B cell (primary cell): ENCODE measurements around the gene PYDC1. TPM values are rescaled to one million over a fixed set of nuclear protein-coding genes. Genes with fewer than 3 reads are reported as not detected.

ENCODE experiments used
- ATAC-seq: fragments of 200-7000 bp; cut with Tn5 transposase; one replicate; pipeline ENCODE4 v1.10.0; 2021; ENCODE audit warnings: low read depth, mild to moderate bottlenecking, moderate number of reproducible peaks, moderate library complexity
- CTCF ChIA-PET: fragments of 350-600 bp; sonication (Branson Sonifier 250); formaldehyde crosslinking; loops from one replicate; lab custom pipeline; 2021; ENCODE audit warnings: antibody characterized with exemption, inconsistent platforms; lab: Charles Lee
- POLR2A ChIA-PET: fragments of 350-600 bp; sonication (Branson Sonifier 250); formaldehyde crosslinking; loops from one replicate; lab custom pipeline; 2021; ENCODE audit warnings: antibody characterized with exemption; lab: Charles Lee
- DNase-seq: peaks from one replicate; pipeline ENCODE4 v3.0.0; 2013
- H2AFZ ChIP-seq: 2 replicates; pipeline ENCODE4 v1.6.1; 2012; ENCODE audit warnings: mild to moderate bottlenecking, low read depth, low read length; ENCODE audit not compliant: insufficient read depth, poor library complexity, severe bottlenecking
- H3K27ac ChIP-seq, 2 donors: 1 replicate in 1 of 2; 2 replicates in 1 of 2; pipeline ENCODE4 v1.5.1; 2012 to 2013; ENCODE audit warnings: low read length in 2 of 2, mild to moderate bottlenecking in 2 of 2, moderate library complexity in 1 of 2
- H3K27me3 ChIP-seq, 4 experiments: fragments of 200-600 bp in 1 of 4; sonication (generic) in 1 of 4; replicated peaks in 1 of 4; 1 replicate in 2 of 4; 2 replicates in 2 of 4; pipeline versions ENCODE4 v1.6.1 to v1.7.0; 2013 to 2016; ENCODE audit warnings: low read length in 3 of 4, mild to moderate bottlenecking in 2 of 4, mixed read lengths in 1 of 4, moderate library complexity in 1 of 4; ENCODE audit not compliant: insufficient read depth in 4 of 4, control insufficient read depth in 3 of 4; ENCODE audit errors: control extremely low read depth in 1 of 4
- H3K36me3 ChIP-seq, 2 experiments: replicated peaks in 1 of 2; 1 replicate in 1 of 2; 2 replicates in 1 of 2; pipeline versions ENCODE4 v1.6.1 to v1.7.1; 2013; ENCODE audit warnings: low read length in 1 of 2; ENCODE audit not compliant: insufficient read depth in 2 of 2, control insufficient read depth in 1 of 2; ENCODE audit errors: control extremely low read depth in 1 of 2, extremely low read depth in 1 of 2
- H3K4me1 ChIP-seq, 2 donors: fragments of 200-600 bp in 1 of 2; sonication (generic) in 1 of 2; 1 replicate in 1 of 2; 2 replicates in 1 of 2; pipeline versions ENCODE4 v1.5.1 to v1.6.1; 2013 to 2017; ENCODE audit warnings: low read length in 2 of 2; ENCODE audit not compliant: control insufficient read depth in 2 of 2, insufficient read depth in 2 of 2
- H3K4me2 ChIP-seq: replicated peaks from 2 replicates; pipeline ENCODE3; 2012; ENCODE audit warnings: mild to moderate bottlenecking, low read depth, low read length; ENCODE audit not compliant: poor library complexity, severe bottlenecking
- H3K4me3 ChIP-seq, 5 experiments: fragments of 200-600 bp in 1 of 5; sonication (generic) in 1 of 5; 1 replicate in 3 of 5; 2 replicates in 2 of 5; pipeline versions ENCODE4 v1.5.1 to v1.7.0; 2011 to 2016; ENCODE audit warnings: low read length in 4 of 5, mild to moderate bottlenecking in 4 of 5, low read depth in 2 of 5, control low read depth in 1 of 5, moderate library complexity in 1 of 5; ENCODE audit not compliant: insufficient read depth in 1 of 5; ENCODE audit errors: control extremely low read depth in 1 of 5, extremely low read depth in 1 of 5
- H3K79me2 ChIP-seq: fragments of 200-600 bp; sonication (generic); one replicate; pipeline ENCODE4 v1.6.0; 2016; ENCODE audit warnings: low read length; ENCODE audit not compliant: control insufficient read depth, insufficient read depth
- H3K9ac ChIP-seq: fragments of 200-600 bp; sonication (generic); 2 replicates; pipeline ENCODE4 v1.6.1; 2017; ENCODE audit warnings: mild to moderate bottlenecking, low read length, moderate library complexity
- H3K9me3 ChIP-seq, 3 donors: one replicate each; pipeline versions ENCODE4 v1.6.1 to v1.7.1; 2013; ENCODE audit warnings: low read length in 2 of 3; ENCODE audit not compliant: control insufficient read depth in 2 of 3, insufficient read depth in 1 of 3; ENCODE audit errors: control extremely low read depth in 1 of 3
- H4K20me1 ChIP-seq: 2 replicates; pipeline ENCODE4 v1.6.0; 2012; ENCODE audit warnings: mild to moderate bottlenecking, low read length; ENCODE audit not compliant: insufficient read depth, control insufficient read depth, poor library complexity, severe bottlenecking
- H3K27ac Mint-ChIP-seq: one replicate; pipeline ENCODE4 v1.8.0; 2021; ENCODE audit warnings: mixed read lengths
- H3K27me3 Mint-ChIP-seq: one replicate; pipeline ENCODE4 v1.8.0; 2021; ENCODE audit warnings: mixed read lengths
- H3K4me1 Mint-ChIP-seq: one replicate; pipeline ENCODE4 v1.8.0; 2021; ENCODE audit warnings: mixed read lengths
- H3K4me3 Mint-ChIP-seq: one replicate; pipeline ENCODE4 v1.8.0; 2021; ENCODE audit warnings: mixed read lengths
- H3K9me3 Mint-ChIP-seq: one replicate; pipeline ENCODE4 v1.8.0; 2022; ENCODE audit warnings: mixed read lengths; ENCODE audit not compliant: insufficient read depth
- EZH2 ChIP-seq: IDR thresholded peaks from 2 replicates; pipeline ENCODE4 v1.6.1; 2012; ENCODE audit warnings: borderline replicate concordance, low read depth, mild to moderate bottlenecking, moderate library complexity, low read length; ENCODE audit not compliant: insufficient read depth, poor library complexity, severe bottlenecking
- WGBS: methylation state at CpG from one replicate; pipeline ENCODE4 v1.1.5; 2013; ENCODE audit warnings: missing lambda C conversion rate; ENCODE audit not compliant: insufficient coverage; 5-methylcytosine and 5-hydroxymethylcytosine counted together
- intact Hi-C: fragments of 100-400 bp; cut with micrococcal nuclease; formaldehyde crosslinking; loops from one replicate; pipeline ENCODE4 v1.10.0; 2022
- polyA plus RNA-seq: library from polyadenylated mRNA; depleted of rRNA; stranded (reverse); fragments of >200 nt; gene quantifications from 2 replicates; pipeline ENCODE4 v1.2.3, GENCODE V29; 2012
- total RNA-seq, 2 donors: library from RNA; stranded (reverse); fragments of 120-200 nt in 1 of 2; gene quantifications; 1 replicate in 1 of 2; 2 replicates in 1 of 2; pipeline versions ENCODE4 v1.2.3 to v1.2.4, GENCODE V29; 2013 to 2022
- TF ChIP-seq, protein P1 (sequence below): fragments of 200-600 bp; IDR thresholded peaks from one replicate; pipeline ENCODE4 v1.8.0; 2022; ENCODE audit warnings: antibody characterized with exemption, mild to moderate bottlenecking

PYDC1 gene
- total and polyA plus RNA-seq, 2 donors (not counting 1 experiment from before 2014, with no cell fraction given), result not detected

GRCh38 chr16:31250782-31251384 lies 33.9 kb upstream of the PYDC1 start:
- intact Hi-C loops, result no loop called here

GRCh38 chr16:31248344-31248743 lies 31.4 kb upstream of the PYDC1 start:
- Histone ChIP-seq H3K9me3 (no peaks in the 10 kb centered on the region), H2AFZ (no peak overlapping the region), H3K36me3 (no peaks in the 10 kb centered on the region), H3K4me1 (peaks cover 11 to 19% of the 10 kb centered on the region in 2 donors), H3K27ac (no peak overlapping the region), H3K4me3 (no peak overlapping the region), H4K20me1 (no peaks in the 10 kb centered on the region), H3K27me3 (peaks cover 0 to 24% (median 7%) of the 10 kb centered on the region in 4 experiments), H3K4me2 (no peak overlapping the region), H3K79me2 (no peaks in the 10 kb centered on the region), H3K9ac (no peak overlapping the region)
- Mint-ChIP-seq H3K9me3 (no peaks in the 10 kb centered on the region), H3K4me3 (no peak overlapping the region), H3K27me3 (peaks cover 5% of the 10 kb centered on the region), H3K4me1 (peaks cover 21% of the 10 kb centered on the region), H3K27ac (no peak overlapping the region)
- POLR2A ChIA-PET, result no interaction called here
- no peak for TF ChIP-seq EZH2
- TF ChIP-seq, protein P1, sequence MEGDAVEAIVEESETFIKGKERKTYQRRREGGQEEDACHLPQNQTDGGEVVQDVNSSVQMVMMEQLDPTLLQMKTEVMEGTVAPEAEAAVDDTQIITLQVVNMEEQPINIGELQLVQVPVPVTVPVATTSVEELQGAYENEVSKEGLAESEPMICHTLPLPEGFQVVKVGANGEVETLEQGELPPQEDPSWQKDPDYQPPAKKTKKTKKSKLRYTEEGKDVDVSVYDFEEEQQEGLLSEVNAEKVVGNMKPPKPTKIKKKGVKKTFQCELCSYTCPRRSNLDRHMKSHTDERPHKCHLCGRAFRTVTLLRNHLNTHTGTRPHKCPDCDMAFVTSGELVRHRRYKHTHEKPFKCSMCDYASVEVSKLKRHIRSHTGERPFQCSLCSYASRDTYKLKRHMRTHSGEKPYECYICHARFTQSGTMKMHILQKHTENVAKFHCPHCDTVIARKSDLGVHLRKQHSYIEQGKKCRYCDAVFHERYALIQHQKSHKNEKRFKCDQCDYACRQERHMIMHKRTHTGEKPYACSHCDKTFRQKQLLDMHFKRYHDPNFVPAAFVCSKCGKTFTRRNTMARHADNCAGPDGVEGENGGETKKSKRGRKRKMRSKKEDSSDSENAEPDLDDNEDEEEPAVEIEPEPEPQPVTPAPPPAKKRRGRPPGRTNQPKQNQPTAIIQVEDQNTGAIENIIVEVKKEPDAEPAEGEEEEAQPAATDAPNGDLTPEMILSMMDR, result no peak
- 93% methylated on average over 3 of the region's 5 CpGs for WGBS
- no peak for DNase-seq
- no peak for ATAC-seq
- CTCF ChIA-PET, result no interaction called here
- intact Hi-C loops, result no loop called here

More at GRCh38 chr16:31250782-31251384, 33.9 kb upstream of the PYDC1 start:
- Histone ChIP-seq H4K20me1 (no peaks in the 10 kb centered on the region), H3K4me1 (peaks cover 7 to 10% of the 10 kb centered on the region in 2 donors), H2AFZ (no peak overlapping the region), H3K9ac (no peak overlapping the region), H3K27me3 (peaks cover 0 to 27% (median 9%) of the 10 kb centered on the region in 4 experiments), H3K27ac (no peak overlapping the region), H3K9me3 (no peaks in the 10 kb centered on the region), H3K36me3 (no peaks in the 10 kb centered on the region), H3K4me3 (no peak overlapping the region), H3K4me2 (no peak overlapping the region), H3K79me2 (no peaks in the 10 kb centered on the region)
- DNase-seq (no peak), ATAC-seq (no peak)
- Mint-ChIP-seq H3K27ac (no peak overlapping the region), H3K4me1 (peaks cover 20% of the 10 kb centered on the region), H3K27me3 (peaks cover 5% of the 10 kb centered on the region), H3K9me3 (no peaks in the 10 kb centered on the region), H3K4me3 (no peak overlapping the region)
- ChIA-PET POLR2A (no interaction called here), CTCF (no interaction called here)
- TF ChIP-seq, protein P1, result no peak
- TF ChIP-seq EZH2, result no peak
- 99% methylated on average over 6 of the region's 7 CpGs for WGBS
